Measurements from ENCODE around the gene SCG3. TPM values are rescaled to one million over a fixed set of nuclear protein-coding genes. Genes with fewer than 3 reads are reported as not detected.

The SCG3 gene
- total RNA-seq, 1 donor from 2014 or later: not detected

DNA sequence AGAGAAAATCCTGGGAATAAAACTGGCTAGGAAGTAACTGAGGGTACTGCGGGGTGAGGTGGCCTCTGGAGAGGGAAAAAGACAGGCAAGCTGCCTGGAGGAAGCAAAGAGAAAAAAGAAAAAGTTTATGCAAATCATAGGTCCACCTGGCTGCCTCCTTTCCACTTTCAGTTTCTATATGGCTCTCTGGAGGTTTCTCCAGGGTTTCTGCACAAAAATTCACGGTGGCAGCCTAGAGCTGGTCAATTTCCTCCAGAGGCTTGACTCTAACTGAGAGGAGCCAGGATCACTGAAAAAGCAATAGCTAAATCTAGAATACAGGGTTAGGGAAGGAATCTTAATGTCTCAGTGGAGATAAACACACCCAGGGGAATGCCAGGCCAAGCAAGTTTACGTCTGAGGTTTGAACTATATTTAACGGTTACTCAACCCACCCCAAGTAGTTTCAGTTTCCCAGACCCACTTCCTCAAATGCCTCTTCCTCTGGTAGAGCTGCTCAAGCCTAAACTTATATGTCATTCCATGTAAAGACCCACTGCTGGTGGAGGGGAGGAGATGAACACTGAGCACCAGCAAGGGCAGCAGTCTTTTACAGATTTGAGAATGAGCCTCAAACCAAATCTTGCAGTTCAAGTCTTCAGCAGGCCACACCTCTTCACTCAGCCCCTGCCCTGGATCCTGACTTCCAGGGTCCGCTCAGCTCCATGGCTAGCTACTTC lies 50.4 kb downstream of the SCG3 start:
- no peak for DNase-seq
- intact Hi-C loops (cut with micrococcal nuclease): no loop called here
- peaks cover 45% of the 10 kb centered on the region for H3K4me1 ChIP-seq
- H3K36me3 ChIP-seq: no peaks in the 10 kb centered on the region
- H3K27ac ChIP-seq (replicated peaks): peak overlapping the region; percentile 79
- peak overlapping the region; percentile 48 for H3K4me3 ChIP-seq
- no peaks in the 10 kb centered on the region for H3K27me3 ChIP-seq (ENCODE audit: low read depth)
- no peaks in the 10 kb centered on the region for H3K9me3 ChIP-seq (replicated peaks)
- TF ChIP-seq, protein P1, sequence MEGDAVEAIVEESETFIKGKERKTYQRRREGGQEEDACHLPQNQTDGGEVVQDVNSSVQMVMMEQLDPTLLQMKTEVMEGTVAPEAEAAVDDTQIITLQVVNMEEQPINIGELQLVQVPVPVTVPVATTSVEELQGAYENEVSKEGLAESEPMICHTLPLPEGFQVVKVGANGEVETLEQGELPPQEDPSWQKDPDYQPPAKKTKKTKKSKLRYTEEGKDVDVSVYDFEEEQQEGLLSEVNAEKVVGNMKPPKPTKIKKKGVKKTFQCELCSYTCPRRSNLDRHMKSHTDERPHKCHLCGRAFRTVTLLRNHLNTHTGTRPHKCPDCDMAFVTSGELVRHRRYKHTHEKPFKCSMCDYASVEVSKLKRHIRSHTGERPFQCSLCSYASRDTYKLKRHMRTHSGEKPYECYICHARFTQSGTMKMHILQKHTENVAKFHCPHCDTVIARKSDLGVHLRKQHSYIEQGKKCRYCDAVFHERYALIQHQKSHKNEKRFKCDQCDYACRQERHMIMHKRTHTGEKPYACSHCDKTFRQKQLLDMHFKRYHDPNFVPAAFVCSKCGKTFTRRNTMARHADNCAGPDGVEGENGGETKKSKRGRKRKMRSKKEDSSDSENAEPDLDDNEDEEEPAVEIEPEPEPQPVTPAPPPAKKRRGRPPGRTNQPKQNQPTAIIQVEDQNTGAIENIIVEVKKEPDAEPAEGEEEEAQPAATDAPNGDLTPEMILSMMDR (IDR thresholded peaks at IDR 0.05; ENCODE audit: borderline replicate concordance): no peak

DNA sequence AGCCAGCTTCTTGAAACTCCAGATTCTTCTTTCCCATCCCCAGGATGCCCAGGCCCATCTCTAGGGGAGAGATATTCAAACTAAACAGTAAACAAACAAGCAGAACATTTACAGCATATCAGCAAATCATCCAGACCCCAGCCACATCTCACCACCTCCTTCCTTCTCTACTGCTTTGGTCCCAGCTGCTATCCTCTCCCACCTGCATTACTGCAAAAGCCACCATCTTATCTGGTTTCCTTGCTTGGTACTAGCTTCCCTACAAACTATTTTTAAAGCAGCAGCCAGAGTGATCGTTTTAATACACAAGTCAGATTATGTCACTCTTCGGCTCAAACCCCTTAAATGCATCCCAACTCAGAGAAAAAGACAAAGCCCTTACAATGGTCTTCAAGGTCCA lies 51.3 kb downstream of the SCG3 start:
- H3K9me3 ChIP-seq (replicated peaks): no peaks in the 10 kb centered on the region
- TF ChIP-seq, protein P1 (IDR thresholded peaks at IDR 0.05; ENCODE audit: borderline replicate concordance): no peak
- no peaks in the 10 kb centered on the region for H3K27me3 ChIP-seq (ENCODE audit: low read depth)
- intact Hi-C loops (cut with micrococcal nuclease): no loop called here
- H3K4me3 ChIP-seq: no peak overlapping the region
- H3K36me3 ChIP-seq: no peaks in the 10 kb centered on the region
- peaks cover 43% of the 10 kb centered on the region for H3K4me1 ChIP-seq
- H3K27ac ChIP-seq (replicated peaks): peak overlapping the region; percentile 79
- no peak for DNase-seq

DNA sequence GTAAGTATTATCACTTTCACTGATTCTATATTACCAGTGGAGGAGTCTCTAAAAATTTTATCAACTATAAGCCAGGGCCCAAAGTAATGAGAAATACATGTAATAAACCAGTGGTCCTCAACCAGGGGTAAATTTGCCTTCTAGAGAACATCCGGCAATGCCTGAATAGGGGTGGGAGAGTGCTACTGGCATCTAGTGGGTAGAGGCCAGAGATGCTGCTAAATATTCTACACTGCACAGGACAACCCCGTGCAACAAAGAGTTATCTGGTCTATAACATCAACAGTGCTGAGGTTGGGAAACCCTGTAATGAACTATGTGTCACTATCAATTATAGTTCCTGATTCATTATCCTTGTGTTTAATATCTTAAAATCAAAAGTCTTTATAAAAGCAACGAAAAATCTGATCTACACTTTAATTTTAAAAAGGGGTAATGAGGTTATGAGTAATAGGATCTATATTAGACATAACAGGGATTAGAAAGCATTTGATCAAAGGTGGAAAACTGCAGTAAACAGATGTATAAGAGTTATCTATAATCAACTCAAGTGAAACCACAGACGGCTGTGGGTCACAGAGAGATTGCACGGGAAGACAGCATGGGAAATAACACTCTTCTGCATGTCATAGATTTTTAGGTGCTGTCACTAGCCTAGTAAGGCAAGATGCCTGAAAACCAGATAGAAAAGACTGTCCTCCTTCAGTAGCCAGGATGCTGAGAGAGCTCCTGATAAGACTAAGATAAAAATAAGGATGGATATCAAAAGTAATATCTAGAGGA lies 54.1 kb downstream of the SCG3 start:
- Histone ChIP-seq H3K4me3 (peak overlapping the region; percentile 82), H3K9me3 (replicated peaks) (no peaks in the 10 kb centered on the region), H3K36me3 (no peaks in the 10 kb centered on the region), H3K27ac (replicated peaks) (peak overlapping the region; percentile 92), H3K4me1 (peaks cover 54% of the 10 kb centered on the region), H3K27me3 (ENCODE audit: low read depth) (no peaks in the 10 kb centered on the region)
- intact Hi-C loops (cut with micrococcal nuclease): no loop called here
- no peak for DNase-seq
- TF ChIP-seq, protein P1 (IDR thresholded peaks at IDR 0.05; ENCODE audit: borderline replicate concordance): no peak

DNA sequence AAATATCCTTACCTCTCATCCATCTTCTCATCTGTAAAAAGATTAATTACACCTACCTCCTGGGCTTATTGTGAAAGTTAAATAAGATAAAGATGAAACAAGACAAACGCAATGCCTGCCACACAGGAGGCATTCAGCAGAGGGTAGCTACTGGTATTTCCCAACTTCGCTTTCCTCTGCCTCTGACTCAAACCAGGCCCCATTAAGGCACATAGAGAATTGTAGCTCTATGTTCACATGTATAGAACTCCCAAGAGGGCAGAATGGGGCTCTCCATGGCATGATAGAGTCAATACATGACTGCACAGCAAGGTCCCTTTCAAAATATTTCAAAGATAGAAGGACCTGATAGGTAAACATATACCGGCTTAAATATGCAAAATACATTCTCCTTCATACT lies 54.8 kb downstream of the SCG3 start:
- Histone ChIP-seq H3K4me1 (peaks cover 49% of the 10 kb centered on the region), H3K27me3 (ENCODE audit: low read depth) (no peaks in the 10 kb centered on the region), H3K9me3 (replicated peaks) (no peaks in the 10 kb centered on the region), H3K27ac (replicated peaks) (peak overlapping the region; percentile 92), H3K4me3 (peak overlapping the region; percentile 82), H3K36me3 (no peaks in the 10 kb centered on the region)
- intact Hi-C loops (cut with micrococcal nuclease): no loop called here
- DNase-seq: no peak
- TF ChIP-seq, protein P1 (IDR thresholded peaks at IDR 0.05; ENCODE audit: borderline replicate concordance): no peak

DNA sequence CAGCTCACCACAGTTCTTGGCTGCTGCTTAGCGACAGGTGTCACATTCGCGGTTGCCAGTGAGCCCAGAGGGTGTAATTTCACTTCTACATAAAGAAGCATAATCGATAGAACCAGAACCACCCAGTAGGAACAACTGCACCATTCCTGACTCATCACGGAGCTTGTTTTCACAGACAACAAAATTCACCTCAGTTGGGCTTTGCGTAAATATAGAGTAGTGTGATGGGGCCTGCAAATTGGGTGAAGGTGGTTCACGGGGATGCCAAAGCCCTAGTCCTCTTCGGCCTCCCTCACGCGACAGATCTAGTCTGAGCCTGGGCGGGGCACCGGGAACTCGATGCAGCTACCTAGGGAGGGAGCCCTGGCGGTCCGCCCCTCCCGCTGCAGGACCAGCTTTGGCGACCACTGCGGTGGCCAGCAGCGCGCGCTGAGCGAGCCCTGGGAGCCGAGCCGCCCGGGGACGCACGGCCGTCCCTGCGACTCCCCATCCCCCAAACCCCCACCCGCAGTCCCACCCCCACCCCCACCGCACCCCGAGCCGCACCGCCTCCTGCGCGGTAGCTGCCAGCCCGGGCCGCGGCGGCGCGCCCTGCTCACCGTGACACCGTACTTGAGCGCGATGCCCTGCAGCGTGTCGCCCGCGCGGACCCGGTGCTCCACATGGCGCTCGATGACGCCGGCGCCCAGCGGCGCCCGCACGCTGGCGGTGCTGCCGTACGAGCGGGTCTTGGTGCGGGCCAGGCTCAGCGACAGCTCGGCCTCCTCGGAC lies 55.6 kb downstream of the SCG3 start:
- peak overlapping the region; percentile 82 for H3K4me3 ChIP-seq
- no peaks in the 10 kb centered on the region for H3K27me3 ChIP-seq (ENCODE audit: low read depth)
- TF ChIP-seq, protein P1 (IDR thresholded peaks at IDR 0.05; ENCODE audit: borderline replicate concordance): no peak
- H3K36me3 ChIP-seq: no peaks in the 10 kb centered on the region
- intact Hi-C loops (cut with micrococcal nuclease): no loop called here
- H3K27ac ChIP-seq (replicated peaks): peak overlapping the region; percentile 92
- peaks cover 40% of the 10 kb centered on the region for H3K4me1 ChIP-seq
- no peaks in the 10 kb centered on the region for H3K9me3 ChIP-seq (replicated peaks)
- DNase-seq: peak; percentile 53
